H9 (cell line): Measurements from ENCODE around the gene MACROD1. TPM values are rescaled to one million over a fixed set of nuclear protein-coding genes. Genes with fewer than 3 reads are reported as not detected.
A peak's percentile ranks its signal among the peaks of the same experiment; 100 is the strongest.

Experiments used
- DNase-seq: peaks from one replicate; pipeline ENCODE4 v3.0.0-alpha.2; 2017
- H2AFZ ChIP-seq: one replicate; pipeline ENCODE4 v1.6.1; 2013; ENCODE audit warnings: mild to moderate bottlenecking, low read length, control low read depth, moderate library complexity
- H2AK5ac ChIP-seq: 2 replicates; pipeline ENCODE4 v1.6.1; 2013; ENCODE audit warnings: low read length, control low read depth, mixed read lengths; ENCODE audit not compliant: insufficient read length
- H2BK120ac ChIP-seq: one replicate; pipeline ENCODE4 v1.6.1; 2013; ENCODE audit warnings: low read depth, mild to moderate bottlenecking, low read length, control low read depth, inconsistent platforms; ENCODE audit not compliant: poor library complexity, severe bottlenecking
- H2BK12ac ChIP-seq: 2 replicates; pipeline ENCODE4 v1.6.1; 2013; ENCODE audit warnings: low read length, control low read depth, mixed read lengths, low read depth; ENCODE audit not compliant: insufficient read length
- H2BK15ac ChIP-seq: 2 replicates; pipeline ENCODE4 v1.6.1; 2013; ENCODE audit warnings: low read depth, low read length, control low read depth
- H2BK20ac ChIP-seq: one replicate; pipeline ENCODE4 v1.6.1; 2013; ENCODE audit warnings: low read depth, mild to moderate bottlenecking, low read length, control low read depth, inconsistent platforms; ENCODE audit not compliant: poor library complexity, severe bottlenecking
- H2BK5ac ChIP-seq: 2 replicates; pipeline ENCODE4 v1.6.1; 2013; ENCODE audit warnings: low read length, control low read depth, mixed read lengths; ENCODE audit not compliant: insufficient read length
- H3K14ac ChIP-seq: 2 replicates; pipeline ENCODE4 v1.6.1; 2013; ENCODE audit warnings: low read length, control low read depth; ENCODE audit not compliant: insufficient read depth
- H3K18ac ChIP-seq: 2 replicates; pipeline ENCODE4 v1.6.1; 2013; ENCODE audit warnings: low read depth, mild to moderate bottlenecking, mixed read lengths, low read length, control low read depth; ENCODE audit not compliant: insufficient read length
- H3K23ac ChIP-seq: 2 replicates; pipeline ENCODE4 v1.6.1; 2013; ENCODE audit warnings: low read length, control low read depth, mixed read lengths, low read depth; ENCODE audit not compliant: insufficient read length
- H3K23me2 ChIP-seq: 2 replicates; pipeline ENCODE4 v1.6.1; 2013; ENCODE audit warnings: low read depth, mild to moderate bottlenecking, mixed read lengths, low read length, control low read depth; ENCODE audit not compliant: insufficient read length, poor library complexity, severe bottlenecking
- H3K27ac ChIP-seq: 2 replicates; pipeline ENCODE4 v1.5.1; 2013; ENCODE audit warnings: low read length, control low read depth, mixed read lengths, low read depth; ENCODE audit not compliant: insufficient read length
- H3K27me3 ChIP-seq: 2 replicates; pipeline ENCODE4 v1.6.1; 2013; ENCODE audit warnings: low read length, control low read depth, inconsistent platforms; ENCODE audit not compliant: insufficient read depth
- H3K4ac ChIP-seq: 2 replicates; pipeline ENCODE4 v1.6.1; 2013; ENCODE audit warnings: low read depth, mild to moderate bottlenecking, control low read depth, inconsistent platforms, low read length, moderate library complexity
- H3K4me1 ChIP-seq: 2 replicates; pipeline ENCODE4 v1.6.1; 2013; ENCODE audit warnings: low read length, control low read depth, inconsistent platforms; ENCODE audit not compliant: insufficient read depth
- H3K4me2 ChIP-seq: 2 replicates; pipeline ENCODE4 v1.6.1; 2013; ENCODE audit warnings: low read length, control low read depth, mixed read lengths; ENCODE audit not compliant: insufficient read length, insufficient read depth
- H3K56ac ChIP-seq: 2 replicates; pipeline ENCODE4 v1.6.1; 2013; ENCODE audit warnings: low read depth, mild to moderate bottlenecking, mixed read lengths, low read length, control low read depth; ENCODE audit not compliant: insufficient read length
- H3K79me1 ChIP-seq: 2 replicates; pipeline ENCODE4 v1.6.1; 2013; ENCODE audit warnings: low read depth, mild to moderate bottlenecking, moderate library complexity, low read length, control low read depth, inconsistent platforms; ENCODE audit not compliant: insufficient read depth, poor library complexity, severe bottlenecking
- H3K79me2 ChIP-seq: 2 replicates; pipeline ENCODE4 v1.6.1; 2013; ENCODE audit warnings: low read length, control low read depth, inconsistent platforms; ENCODE audit not compliant: insufficient read depth
- H3K9ac ChIP-seq: 2 replicates; pipeline ENCODE4 v1.6.1; 2013; ENCODE audit warnings: low read length, control low read depth, mixed read lengths; ENCODE audit not compliant: insufficient read length; ENCODE audit errors: extremely low read depth
- H3K9me3 ChIP-seq: one replicate; pipeline ENCODE4 v1.6.1; 2013; ENCODE audit warnings: low read depth, low read length, inconsistent platforms; ENCODE audit not compliant: control insufficient read depth
- H3T11ph ChIP-seq: one replicate; pipeline ENCODE4 v1.6.1; 2013; ENCODE audit warnings: mild to moderate bottlenecking, low read length, control low read depth, inconsistent platforms
- H4K20me1 ChIP-seq: one replicate; pipeline ENCODE4 v1.6.1; 2013; ENCODE audit not compliant: control insufficient read depth, insufficient read length, insufficient read depth
- H4K5ac ChIP-seq: 2 replicates; pipeline ENCODE4 v1.6.1; 2013; ENCODE audit warnings: low read depth, mild to moderate bottlenecking, mixed read lengths, low read length, control low read depth; ENCODE audit not compliant: insufficient read length
- H4K8ac ChIP-seq: replicated peaks from 2 replicates; pipeline ENCODE4 v1.6.1; 2013; ENCODE audit warnings: low read length, control low read depth, mixed read lengths, low read depth; ENCODE audit not compliant: insufficient read length
- H4K91ac ChIP-seq: 2 replicates; pipeline ENCODE4 v1.6.1; 2013; ENCODE audit warnings: low read depth, mild to moderate bottlenecking, moderate library complexity, mixed read lengths, low read length, control low read depth; ENCODE audit not compliant: insufficient read length
- H3K27ac Mint-ChIP-seq, 3 experiments: 2 replicates in 2 of 3; 3 replicates in 1 of 3; pipeline ENCODE4 v1.8.0; 2020 to 2021; ENCODE audit warnings: mixed read lengths in 3 of 3, mild to moderate bottlenecking in 1 of 3, moderate library complexity in 1 of 3
- H3K27me3 Mint-ChIP-seq: 2 replicates; pipeline ENCODE4 v1.8.0; 2021; ENCODE audit warnings: low read depth, mild to moderate bottlenecking, moderate library complexity, mixed read lengths
- H3K36me3 Mint-ChIP-seq, 3 experiments: 2 replicates in 2 of 3; 3 replicates in 1 of 3; pipeline ENCODE4 v1.8.0; 2020 to 2021; ENCODE audit warnings: low read depth in 3 of 3, mixed read lengths in 3 of 3; ENCODE audit not compliant: insufficient read depth in 1 of 3
- H3K4me1 Mint-ChIP-seq, 2 experiments: 2 replicates each; pipeline ENCODE4 v1.8.0; 2020; ENCODE audit warnings: mixed read lengths in 2 of 2
- H3K4me3 Mint-ChIP-seq, 2 experiments: 2 replicates in 1 of 2; 3 replicates in 1 of 2; pipeline ENCODE4 v1.8.0; 2020 to 2021; ENCODE audit warnings: mild to moderate bottlenecking in 2 of 2, mixed read lengths in 2 of 2, moderate library complexity in 1 of 2
- H3K9me3 Mint-ChIP-seq, 2 experiments: 2 replicates in 1 of 2; 3 replicates in 1 of 2; pipeline ENCODE4 v1.8.0; 2020; ENCODE audit warnings: mild to moderate bottlenecking in 2 of 2, mixed read lengths in 2 of 2, moderate library complexity in 1 of 2
- WGBS: extraction: QIAGEN DNeasy Blood & Tissue Kit; methylation state at CpG from one replicate; pipeline ENCODE4 v1.1.7; 2013; ENCODE audit warnings: missing lambda C conversion rate, low lambda C conversion rate, mixed read lengths; ENCODE audit not compliant: insufficient read length; ENCODE audit errors: extremely low coverage; 5-methylcytosine and 5-hydroxymethylcytosine counted together
- total RNA-seq: library from RNA; stranded (reverse); gene quantifications from 2 replicates; pipeline ENCODE4 v1.2.1, GENCODE V29; 2021
- TF ChIP-seq, protein P1 (sequence below): fragments of 200-600 bp; sonication (generic); conservative IDR thresholded peaks from 3 replicates; pipeline ENCODE4 v1.8.0; 2021; ENCODE audit warnings: antibody characterized with exemption, mild to moderate bottlenecking

MACROD1 gene
- total RNA-seq, 1 experiment from 2014 or later = 21.2 TPM

DNA sequence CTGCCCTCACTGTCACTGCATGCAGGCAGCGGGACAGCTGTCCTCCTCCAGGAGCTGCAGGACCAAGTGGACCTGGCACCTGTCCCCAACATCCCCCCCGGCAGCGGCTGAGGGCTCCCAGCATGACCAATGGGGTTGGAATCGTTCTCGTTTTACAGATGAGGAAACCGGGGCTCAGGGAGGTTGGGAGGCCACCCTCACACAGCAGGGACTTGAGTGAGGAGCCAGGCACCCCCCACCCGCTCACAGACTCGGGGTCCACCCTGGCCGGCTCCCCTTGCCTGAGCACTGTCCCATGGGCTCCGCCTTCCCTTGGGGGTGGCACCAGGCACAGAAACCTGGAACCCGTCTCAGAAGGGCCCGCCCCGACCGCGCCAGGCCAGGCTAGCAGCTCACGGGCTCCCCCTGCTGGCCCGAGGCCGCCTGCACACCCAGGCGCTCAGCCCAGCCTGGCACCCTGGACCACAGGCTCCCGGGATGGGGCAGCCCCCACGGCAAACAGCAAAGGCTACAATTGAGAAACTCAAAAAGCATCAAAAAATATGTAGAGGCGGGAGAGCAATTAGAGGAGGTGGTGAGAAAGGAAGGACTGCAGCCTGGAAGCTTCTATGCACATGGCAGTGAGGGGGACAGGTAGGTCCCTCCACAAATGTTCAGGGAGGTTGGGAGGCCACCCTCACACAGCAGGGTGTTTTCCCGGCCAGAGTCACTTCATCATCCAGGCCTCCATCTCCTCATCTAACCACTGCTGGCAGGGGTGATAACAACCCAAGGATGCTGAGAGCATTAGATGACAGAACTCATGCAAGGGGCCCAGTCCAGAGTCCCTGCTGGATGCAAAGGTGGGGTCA, 12.8 kb downstream of the MACROD1 start:
- WGBS = no CpG with 5 or more reads among the region's 23 CpGs
- Histone ChIP-seq H2AK5ac (no peak overlapping the region), H3K27ac (no peak overlapping the region), H4K8ac (no peak overlapping the region), H2BK5ac (no peak overlapping the region), H4K91ac (no peak overlapping the region), H3K23me2 (no peaks in the 10 kb centered on the region), H3K23ac (no peak overlapping the region), H3K79me2 (no peaks in the 10 kb centered on the region), H3K79me1 (no peaks in the 10 kb centered on the region), H3K4me1 (peaks cover 2% of the 10 kb centered on the region), H4K20me1 (no peaks in the 10 kb centered on the region), H3K56ac (no peak overlapping the region), H2AFZ (no peak overlapping the region), H3K14ac (no peak overlapping the region), H3K18ac (no peak overlapping the region), H4K5ac (no peak overlapping the region), H2BK120ac (no peak overlapping the region), H3K9ac (no peak overlapping the region), H2BK12ac (no peak overlapping the region), H3T11ph (no peak overlapping the region), H3K4me2 (no peak overlapping the region), H3K27me3 (no peaks in the 10 kb centered on the region), H2BK15ac (no peak overlapping the region), H3K4ac (no peak overlapping the region), H2BK20ac (no peak overlapping the region), H3K9me3 (no peaks in the 10 kb centered on the region)
- Mint-ChIP-seq H3K4me1 (peaks cover 19 to 27% of the 10 kb centered on the region in 2 experiments), H3K36me3 (no peaks in the 10 kb centered on the region), H3K27me3 (peaks cover 2% of the 10 kb centered on the region; the same call in 1 of the 2 replicates), H3K4me3 (peak overlapping the region in 1 of 2 experiments; percentile 59; a peak in 2 of 5 replicates), H3K27ac (no peak overlapping the region; a peak in 2 of 7 replicates), H3K9me3 (no peaks in the 10 kb centered on the region)
- peak; percentile 74 for DNase-seq
- TF ChIP-seq, protein P1, sequence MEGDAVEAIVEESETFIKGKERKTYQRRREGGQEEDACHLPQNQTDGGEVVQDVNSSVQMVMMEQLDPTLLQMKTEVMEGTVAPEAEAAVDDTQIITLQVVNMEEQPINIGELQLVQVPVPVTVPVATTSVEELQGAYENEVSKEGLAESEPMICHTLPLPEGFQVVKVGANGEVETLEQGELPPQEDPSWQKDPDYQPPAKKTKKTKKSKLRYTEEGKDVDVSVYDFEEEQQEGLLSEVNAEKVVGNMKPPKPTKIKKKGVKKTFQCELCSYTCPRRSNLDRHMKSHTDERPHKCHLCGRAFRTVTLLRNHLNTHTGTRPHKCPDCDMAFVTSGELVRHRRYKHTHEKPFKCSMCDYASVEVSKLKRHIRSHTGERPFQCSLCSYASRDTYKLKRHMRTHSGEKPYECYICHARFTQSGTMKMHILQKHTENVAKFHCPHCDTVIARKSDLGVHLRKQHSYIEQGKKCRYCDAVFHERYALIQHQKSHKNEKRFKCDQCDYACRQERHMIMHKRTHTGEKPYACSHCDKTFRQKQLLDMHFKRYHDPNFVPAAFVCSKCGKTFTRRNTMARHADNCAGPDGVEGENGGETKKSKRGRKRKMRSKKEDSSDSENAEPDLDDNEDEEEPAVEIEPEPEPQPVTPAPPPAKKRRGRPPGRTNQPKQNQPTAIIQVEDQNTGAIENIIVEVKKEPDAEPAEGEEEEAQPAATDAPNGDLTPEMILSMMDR = peak; percentile 100
